ENCODE measurements around the gene CTF1.
"Not testable (repeated sequence)": the region's sequence is repeated elsewhere in the genome, so short reads cannot be mapped to it uniquely, and the experiment has no call there.

Gene CTF1

GRCh38 chr16:30896261-30896888 lies at the start of gene CTF1:
Gene CTF1, plus strand, starts transcription at chr16:30896614. Its CDS starts 30 bp downstream, at chr16:30896644.
- DNase-seq (ENCODE audit: low spot score), result no peak

- no peak for DNase-seq (ENCODE audit: low spot score)
Observed at GRCh38 chr16:30846649-30847402, 49.6 kb upstream of the CTF1 start.

GRCh38 chr16:30850246-30850645 lies 46.2 kb upstream of the CTF1 start:
- DNase-seq (ENCODE audit: low spot score), result no peak

GRCh38 chr16:30853758-30854157 lies 42.7 kb upstream of the CTF1 start:
- no peak for DNase-seq (ENCODE audit: low spot score)

GRCh38 chr16:30858111-30858495 lies 38.3 kb upstream of the CTF1 start:
- no peak for DNase-seq (ENCODE audit: low spot score)

GRCh38 chr16:30858829-30859423 lies 37.5 kb upstream of the CTF1 start:
- no peak for DNase-seq (ENCODE audit: low spot score)

GRCh38 chr16:30860729-30861128 lies 35.7 kb upstream of the CTF1 start:
- not testable (repeated sequence) for DNase-seq (ENCODE audit: low spot score)

- DNase-seq (ENCODE audit: low spot score), result not testable (repeated sequence)
Observed at GRCh38 chr16:30863178-30863577, 33.2 kb upstream of the CTF1 start.

GRCh38 chr16:30866031-30866430 lies 30.4 kb upstream of the CTF1 start:
- no peak for DNase-seq (ENCODE audit: low spot score)

GRCh38 chr16:30867747-30868146 lies 28.7 kb upstream of the CTF1 start:
- DNase-seq (ENCODE audit: low spot score), result no peak

GRCh38 chr16:30870904-30871303 lies 25.5 kb upstream of the CTF1 start:
- no peak for DNase-seq (ENCODE audit: low spot score)

GRCh38 chr16:30874244-30874820 lies 22.1 kb upstream of the CTF1 start:
- DNase-seq (ENCODE audit: low spot score), result no peak

GRCh38 chr16:30874821-30875717 lies 21.3 kb upstream of the CTF1 start:
- peak; percentile 84 for DNase-seq (ENCODE audit: low spot score)

- DNase-seq (ENCODE audit: low spot score), result no peak
Observed at GRCh38 chr16:30875871-30876801, 20.3 kb upstream of the CTF1 start.

- DNase-seq (ENCODE audit: low spot score), result no peak
Observed at GRCh38 chr16:30876867-30877266, 19.5 kb upstream of the CTF1 start.

- no peak for DNase-seq (ENCODE audit: low spot score)
Observed at GRCh38 chr16:30882429-30883310, 13.7 kb upstream of the CTF1 start.

- DNase-seq (ENCODE audit: low spot score), result no peak
Observed at GRCh38 chr16:30884760-30885159, 11.7 kb upstream of the CTF1 start.

GRCh38 chr16:30885196-30885595 lies 11.2 kb upstream of the CTF1 start:
- DNase-seq (ENCODE audit: low spot score), result no peak

GRCh38 chr16:30886145-30886544 lies 10.3 kb upstream of the CTF1 start:
- DNase-seq (ENCODE audit: low spot score), result no peak

- no peak for DNase-seq (ENCODE audit: low spot score)
Observed at GRCh38 chr16:30887927-30888326, 8.5 kb upstream of the CTF1 start.

Measured in kidney capillary endothelial cell (primary cell).